HG02973 (cell line): Measurements from ENCODE around the gene RIN2.

Experiments used
- ATAC-seq: cut with Tn5 transposase; IDR thresholded peaks from one replicate; pipeline ENCODE4 v1.9.1; 2021; ENCODE audit warnings: moderate library complexity; ENCODE audit not compliant: unreplicated experiment

Gene RIN2

DNA sequence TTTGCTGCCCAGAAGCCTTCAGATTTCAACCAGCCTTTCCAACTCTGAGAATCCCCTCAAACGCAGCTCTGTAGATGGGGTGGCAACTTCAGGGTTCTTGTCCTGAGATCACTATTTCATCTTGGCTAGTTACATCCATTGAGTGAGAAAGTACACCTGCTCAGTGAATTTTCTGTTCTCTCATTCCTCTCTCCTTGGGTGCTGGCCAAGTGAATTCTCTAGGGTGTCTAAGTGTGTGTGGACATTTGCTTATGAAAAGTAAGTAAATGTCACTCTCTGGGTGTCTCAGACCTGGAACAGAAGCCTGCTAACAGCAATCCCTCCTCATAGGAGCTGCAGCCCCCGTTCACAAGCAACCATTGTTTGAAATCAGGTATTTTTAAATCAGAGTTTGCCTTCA lies 3.8 kb downstream of the RIN2 start:
- no peak for ATAC-seq

DNA sequence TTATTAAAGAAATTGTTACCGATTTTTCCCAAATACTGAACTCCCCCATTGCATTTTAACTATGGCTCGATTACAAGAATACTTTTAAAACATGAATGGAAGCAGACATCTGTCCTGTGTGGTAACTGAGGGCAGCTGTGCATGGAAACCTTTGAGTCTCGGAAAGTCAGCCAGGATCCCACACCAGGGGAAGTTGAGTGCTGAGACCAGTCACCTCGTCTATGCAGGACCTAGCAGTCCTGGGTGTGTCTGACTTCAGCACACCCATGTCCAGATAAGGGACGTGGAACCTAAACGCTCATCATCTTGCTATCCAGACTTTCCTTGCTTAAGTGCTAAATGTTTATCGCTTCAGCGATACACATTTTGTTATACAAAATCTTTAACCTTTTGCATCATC lies 6.1 kb downstream of the RIN2 start:
- no peak for ATAC-seq

DNA sequence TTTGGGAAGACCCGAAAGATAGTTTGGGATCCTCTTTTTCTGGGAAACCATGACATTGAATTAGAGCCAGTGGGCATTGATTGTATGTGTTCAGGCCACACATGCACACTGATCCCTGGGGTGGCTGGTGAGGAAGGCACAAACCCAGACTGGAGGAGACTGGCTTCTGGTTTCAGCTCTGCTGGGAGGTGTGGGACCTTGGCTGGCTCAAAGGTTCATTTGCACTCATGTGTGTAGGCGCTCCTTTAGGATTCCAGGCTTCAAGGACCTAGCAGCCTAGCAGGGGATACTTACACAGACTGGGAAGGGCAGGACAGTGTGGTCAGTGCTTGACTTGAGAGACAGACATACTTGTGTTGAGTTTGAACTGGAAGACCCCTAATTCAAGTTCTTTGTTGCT lies 7.2 kb downstream of the RIN2 start:
- ATAC-seq: no peak

DNA sequence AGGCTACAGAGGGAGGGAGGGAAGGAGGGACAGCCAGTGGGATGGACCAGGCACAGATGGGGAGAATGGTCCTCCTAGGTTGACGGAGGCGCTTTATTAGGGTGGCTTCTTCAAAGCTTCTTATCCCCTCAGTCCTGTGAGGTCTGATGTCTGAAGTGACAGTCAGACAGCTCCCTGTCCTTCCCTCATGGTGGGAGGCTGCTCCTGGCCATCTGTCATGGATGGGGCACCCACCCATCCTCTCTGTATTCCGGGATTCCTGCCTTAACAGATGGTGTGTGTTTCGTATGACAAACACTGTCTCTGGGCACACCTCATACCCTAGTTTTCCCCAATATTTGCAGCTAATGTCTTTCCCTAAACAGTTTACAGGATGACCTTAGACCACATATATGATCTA lies 7.9 kb downstream of the RIN2 start:
- ATAC-seq: no peak

DNA sequence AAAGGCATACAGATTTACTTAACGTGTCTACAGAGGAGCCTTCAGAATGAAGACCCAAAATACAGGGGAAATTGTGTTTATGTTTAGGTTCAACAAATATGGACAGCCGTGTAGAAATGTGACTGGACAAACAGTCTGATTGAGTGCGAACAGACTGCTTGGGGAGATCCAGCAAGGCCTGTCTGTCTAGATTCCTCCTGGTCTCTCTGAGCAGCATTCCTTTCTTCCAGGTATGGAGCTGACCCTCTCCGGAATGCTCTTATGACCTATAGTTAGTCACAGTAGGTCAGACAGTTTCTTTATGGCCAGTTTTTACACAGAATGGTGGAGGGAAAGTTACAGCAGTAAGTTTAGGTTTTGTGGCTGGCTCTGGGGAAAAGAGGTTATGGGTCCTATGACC lies 9.0 kb downstream of the RIN2 start:
- ATAC-seq: no peak

DNA sequence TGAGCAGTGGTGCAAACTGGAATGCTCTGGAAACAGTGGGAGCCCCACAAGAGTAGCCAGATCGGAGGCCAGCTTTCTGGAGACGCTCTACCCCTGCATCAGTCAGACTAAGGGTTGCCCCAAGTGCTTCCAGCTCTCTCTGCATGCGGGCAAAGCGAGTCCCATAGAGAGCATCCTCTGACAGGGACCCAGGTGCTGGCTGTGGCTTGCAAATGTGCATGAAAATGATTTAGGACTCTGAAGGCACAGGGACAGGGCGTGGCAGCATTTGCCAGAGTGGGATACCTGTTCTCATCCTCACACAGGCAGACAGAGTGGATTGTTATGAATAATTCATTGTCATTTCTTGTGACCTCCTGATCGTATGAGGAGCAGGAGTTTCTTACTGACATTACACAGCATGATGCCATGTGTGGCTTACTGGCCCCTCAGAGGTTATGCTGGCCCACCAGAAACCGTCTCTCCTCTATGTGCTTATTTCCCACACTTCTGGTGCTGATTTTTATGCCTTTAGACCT lies 10.3 kb downstream of the RIN2 start:
- ATAC-seq: no peak

DNA sequence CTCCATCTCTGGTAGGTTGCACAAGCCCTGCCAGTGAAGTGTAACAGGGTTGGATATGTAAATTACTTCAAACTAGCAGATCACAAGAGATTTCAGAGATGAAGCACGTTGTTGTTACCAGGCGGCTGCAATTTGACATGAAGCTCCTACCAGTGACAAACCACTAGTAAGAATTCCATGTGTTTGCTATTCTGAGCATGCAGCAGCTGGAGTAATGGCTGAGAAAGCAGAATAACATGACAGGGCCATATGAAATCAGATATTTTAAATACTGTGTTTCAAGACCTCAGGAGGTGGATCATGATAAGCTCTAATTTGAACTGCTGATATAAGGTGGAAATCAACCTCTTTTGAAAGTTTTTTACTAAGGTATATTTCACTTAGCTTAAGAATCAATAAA lies 11.4 kb downstream of the RIN2 start:
- no peak for ATAC-seq

DNA sequence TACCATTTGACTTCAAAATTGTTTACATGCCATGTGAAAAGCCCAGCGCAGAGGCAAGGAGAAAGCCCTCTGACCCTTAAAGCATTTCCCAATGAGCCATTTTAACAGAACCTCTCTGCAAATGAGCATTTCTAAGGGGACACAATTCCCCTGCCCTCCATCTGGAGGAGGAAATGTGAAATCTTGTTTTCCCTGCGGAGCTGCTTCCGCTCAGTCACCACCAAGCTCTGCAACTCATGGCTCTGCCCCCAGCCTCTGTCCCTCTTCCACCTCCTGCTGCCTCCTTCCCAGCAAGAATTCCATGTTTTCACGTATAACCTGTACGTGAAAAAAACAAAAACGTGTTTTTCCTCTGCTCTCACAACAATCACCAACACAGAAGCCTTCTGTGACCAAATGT lies 12.3 kb downstream of the RIN2 start:
- ATAC-seq: no peak

DNA sequence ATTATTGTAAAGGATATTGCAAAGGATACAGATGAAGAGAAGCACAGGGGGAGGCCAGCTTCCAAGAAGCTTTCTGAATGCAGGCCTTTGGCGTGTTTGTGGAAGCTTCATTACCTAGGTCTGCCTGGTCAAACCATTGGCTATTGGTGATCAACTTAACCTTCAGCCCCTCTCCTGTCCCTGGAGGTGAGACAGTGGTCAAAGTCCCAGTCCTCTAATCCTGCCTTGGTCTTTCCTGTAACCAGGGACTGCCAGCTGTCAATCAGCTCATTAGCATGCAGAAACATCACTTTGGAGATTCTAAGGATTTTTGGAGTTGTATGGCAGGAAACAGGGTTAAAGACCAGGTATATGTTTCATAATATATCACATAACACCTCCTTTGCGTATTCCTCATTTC lies 13.0 kb downstream of the RIN2 start:
- ATAC-seq: no peak

DNA sequence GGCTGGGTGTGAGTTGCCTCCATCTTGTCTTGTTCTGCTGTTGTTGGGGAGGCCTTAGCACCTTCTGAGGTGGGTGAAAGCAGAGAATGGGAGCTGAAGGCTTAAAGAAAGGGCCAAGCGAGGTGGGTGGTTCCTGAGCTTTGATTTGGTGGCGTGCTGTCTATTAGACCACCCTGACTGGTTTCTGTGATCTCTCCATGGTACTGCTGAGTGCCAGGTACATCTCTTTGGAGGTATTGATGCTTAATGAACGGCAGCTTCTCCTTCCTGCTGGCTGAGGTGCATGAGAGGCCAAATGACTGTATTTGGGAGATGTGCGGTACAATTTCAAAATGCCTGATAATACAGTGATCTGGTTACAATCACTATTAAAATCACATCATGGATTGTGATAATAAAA lies 15.4 kb downstream of the RIN2 start:
- no peak for ATAC-seq

DNA sequence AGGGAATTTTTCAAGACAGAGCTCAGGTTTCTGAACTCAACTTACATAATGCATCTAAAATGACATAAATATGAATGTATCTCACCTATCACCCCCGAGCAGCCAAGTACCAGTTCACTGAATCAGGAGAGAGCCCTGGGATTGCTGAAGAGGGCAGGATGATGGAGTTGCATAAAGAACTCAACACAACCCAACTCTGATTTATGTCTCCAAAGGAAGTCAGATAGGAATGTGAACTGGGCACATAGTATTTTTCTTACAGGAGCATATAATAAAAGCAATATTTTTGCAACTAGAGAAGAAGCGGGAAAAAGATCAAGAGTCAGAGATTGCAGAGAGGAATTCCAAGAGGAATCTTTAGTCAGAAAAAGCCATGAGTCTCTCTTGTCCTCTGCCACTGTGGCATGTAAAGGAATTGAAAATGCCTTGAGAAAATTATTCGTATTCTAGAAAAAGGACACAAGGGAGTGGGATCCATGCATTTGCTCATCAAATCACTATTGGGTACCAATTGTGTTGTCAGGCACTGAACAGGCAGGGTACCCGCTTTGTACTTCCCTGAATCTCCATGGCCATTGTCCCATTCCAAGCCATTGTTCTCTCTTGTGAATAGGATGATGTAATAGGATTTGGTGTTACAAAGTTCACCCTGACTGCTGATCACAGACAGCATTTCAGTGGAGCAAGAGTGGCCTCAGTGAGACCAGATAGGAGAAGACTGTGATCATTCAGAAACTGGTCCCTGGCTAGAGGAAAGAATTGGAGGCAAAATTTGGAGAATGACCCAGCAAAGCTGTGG lies 16.3 kb downstream of the RIN2 start:
- no peak for ATAC-seq

DNA sequence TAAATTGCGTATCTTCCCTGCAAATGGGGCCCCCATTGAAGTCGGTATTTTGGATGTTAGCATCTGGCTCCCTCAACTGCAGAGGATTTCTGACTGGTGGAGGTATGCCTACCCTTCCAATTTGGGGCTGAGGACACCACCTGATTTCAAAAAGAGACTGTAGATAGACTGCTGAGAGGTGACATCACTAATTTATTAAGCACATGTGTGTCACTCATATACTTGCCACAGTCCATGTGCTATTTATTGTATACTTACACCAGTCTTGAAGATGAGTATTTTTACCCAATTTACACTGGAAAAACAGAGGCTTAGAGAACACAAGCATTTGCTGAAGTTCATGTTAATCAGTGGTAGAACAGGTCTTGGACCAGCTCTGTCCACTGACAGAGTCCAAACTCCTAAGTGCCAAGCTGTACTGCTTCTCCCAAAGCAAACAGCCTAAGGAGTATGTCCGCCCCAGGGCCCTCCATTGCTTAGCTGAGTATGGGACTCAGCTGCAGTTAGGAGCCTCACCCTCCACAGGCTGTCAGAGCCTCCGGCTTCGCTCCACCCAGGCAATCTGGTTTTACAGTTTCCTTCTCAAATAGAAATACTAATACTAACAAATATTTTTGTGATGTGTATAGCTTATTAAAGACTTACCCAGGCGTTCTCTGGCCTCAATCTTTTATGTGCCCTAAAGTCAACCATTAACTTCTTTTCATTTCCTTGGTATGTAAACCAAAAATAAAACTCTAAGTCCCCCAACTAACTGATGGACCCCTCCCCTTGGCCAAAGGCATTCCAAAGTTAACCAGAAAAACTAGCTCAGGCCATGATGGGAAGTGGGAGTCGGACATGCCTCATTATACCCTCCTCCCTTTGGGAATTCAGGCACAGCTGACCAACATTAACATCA lies 17.5 kb downstream of the RIN2 start:
- no peak for ATAC-seq

DNA sequence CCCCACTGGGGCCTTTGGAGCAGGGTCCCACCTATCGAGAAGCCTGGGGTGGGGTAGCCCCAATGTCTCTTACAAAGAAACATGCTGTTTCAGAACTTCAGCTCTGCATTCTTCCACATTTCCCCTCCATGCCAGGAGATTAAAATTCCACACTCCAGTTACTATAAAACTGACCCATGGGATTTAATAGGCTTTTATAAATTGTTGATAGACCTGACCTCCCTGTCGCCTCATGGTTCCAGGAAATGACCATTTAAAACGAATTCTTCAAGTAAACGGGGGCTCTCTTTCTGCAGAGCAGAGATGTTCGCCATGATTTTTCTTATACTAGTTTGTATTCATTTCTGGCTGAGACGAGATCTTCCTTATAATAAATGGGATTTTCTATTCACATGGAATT lies 19.3 kb downstream of the RIN2 start:
- ATAC-seq: no peak

DNA sequence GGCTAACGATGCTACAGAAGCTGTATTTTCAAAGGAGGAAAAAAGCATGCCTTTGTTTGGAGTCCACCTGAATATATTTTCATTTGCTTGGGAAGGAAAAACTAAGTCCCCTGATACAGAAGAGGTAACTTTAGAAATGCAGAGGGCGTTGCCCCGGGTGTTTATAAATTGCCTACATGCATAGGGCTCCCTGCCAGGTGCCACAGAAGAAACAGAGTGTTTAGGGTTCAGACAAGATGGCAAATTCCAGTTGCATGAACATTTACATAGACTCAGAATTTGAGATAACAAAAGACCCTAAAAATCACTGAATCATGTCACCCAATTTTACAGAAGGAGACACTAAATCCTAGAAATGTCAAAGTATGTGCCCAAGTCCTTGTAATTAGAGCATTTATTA lies 19.9 kb downstream of the RIN2 start:
- ATAC-seq: no peak

DNA sequence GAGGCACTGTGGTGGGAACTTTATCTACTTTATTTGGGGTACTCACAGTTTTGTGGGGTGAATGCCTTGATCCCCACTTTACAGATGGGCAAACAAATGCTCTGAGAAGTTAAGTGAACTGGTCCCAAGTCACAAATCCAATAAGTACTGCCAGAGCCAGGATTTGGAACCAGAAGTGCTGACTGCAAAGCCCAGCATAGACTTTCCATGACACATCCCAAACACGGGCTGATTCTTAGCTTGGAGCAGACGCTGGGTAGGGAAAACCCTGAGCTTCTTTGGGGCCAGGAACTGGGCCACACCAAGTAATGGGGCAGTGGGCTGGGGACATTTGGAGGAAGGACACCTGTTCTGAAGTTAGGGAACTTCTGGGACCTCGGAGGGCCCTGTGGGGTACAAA lies 20.3 kb downstream of the RIN2 start:
- ATAC-seq: no peak

DNA sequence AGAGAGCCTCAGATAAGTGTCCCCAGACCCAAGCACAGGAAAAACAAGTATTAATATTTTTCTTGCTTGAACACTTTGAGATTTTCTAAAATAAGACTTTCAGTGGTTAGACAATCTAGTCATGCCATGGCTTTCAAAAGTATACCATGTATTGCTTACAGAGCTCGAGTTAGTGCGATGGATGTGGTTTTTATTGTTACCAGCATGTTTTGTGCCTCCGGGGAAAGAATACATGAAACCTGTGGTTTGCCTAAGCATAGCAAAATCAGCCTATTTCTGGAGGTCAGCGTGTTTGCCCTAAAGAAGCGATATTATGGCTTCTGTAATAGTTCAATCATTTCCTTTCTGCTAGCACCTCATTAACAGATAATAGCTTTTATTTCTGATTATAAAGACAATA lies 21.6 kb downstream of the RIN2 start:
- no peak for ATAC-seq

DNA sequence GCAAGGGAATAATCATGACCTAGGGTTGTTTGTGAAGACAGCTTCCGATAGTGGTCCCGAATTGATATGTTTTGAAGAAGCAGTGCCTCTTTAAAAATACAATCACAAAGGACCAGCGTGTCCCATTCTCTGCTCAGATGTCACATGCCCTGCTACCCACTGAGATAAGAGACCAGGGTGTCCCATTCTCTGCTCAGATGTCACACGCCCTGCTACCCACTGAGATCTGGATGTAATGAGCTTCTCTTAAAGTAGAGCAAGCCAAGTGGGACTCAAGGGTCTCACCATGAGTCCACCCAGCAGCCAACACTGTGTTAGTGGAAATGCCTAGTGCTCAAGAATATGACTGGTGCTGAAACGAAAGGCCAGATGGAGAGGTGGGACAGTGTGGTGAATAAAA lies 22.2 kb downstream of the RIN2 start:
- ATAC-seq: no peak

DNA sequence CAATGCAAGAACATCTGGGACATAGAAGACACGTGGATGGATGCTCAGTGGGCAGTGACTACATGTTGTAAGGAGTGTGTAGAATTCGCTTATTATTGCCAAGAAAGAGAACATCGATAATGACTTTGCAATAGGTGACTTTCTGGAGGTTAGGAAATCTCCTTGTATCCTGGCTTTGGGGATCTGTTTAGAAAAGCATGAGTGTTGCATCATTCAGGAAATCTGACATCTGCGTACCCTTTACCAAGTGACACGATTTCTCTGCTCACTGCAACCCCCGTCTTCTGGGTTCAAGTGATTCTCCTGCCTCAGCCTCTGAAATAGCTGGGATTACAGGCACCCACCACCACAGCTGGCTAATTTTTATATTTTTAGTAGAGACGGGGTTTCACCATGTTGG lies 23.2 kb downstream of the RIN2 start:
- ATAC-seq: no peak

DNA sequence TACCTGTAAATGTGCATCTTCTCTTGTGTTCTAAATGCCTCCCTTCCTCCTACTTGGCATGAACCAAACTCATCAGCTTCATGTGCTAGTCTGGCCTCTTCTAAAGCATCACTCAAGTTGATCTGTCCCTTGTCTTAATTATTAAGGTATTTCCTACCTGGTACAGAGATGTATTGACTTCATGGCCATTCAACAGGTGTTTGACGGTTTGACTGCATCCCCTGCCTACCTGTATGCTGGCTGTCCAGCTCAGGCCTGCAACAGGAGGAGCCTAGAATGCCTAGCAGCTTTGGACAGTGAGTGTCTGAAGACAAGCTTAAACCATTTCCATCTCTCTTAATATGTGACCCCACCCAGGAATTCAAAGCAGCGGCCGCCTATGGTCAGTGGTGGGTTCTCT lies 24.6 kb downstream of the RIN2 start:
- ATAC-seq: no peak

DNA sequence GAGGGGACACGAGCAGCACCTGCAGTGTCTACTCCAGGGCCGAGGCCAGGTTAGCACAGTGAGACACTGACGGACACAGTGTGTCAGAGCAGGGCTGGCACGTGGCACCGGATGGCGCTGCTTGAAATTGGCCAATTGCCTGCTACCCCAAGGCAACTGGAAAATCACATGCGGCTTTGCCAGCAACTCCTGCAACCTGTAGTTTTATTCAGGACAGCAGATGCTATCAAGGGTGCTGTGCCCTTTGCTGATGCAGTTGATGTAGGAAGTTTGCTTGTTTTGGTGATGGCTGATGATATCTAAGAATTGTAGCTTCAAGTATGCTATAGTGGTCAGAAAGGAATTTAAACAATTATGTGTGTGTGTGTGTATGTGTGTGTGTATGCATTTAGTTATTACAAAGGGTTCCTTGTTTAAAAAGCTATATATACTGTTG lies 25.9 kb downstream of the RIN2 start:
- no peak for ATAC-seq

DNA sequence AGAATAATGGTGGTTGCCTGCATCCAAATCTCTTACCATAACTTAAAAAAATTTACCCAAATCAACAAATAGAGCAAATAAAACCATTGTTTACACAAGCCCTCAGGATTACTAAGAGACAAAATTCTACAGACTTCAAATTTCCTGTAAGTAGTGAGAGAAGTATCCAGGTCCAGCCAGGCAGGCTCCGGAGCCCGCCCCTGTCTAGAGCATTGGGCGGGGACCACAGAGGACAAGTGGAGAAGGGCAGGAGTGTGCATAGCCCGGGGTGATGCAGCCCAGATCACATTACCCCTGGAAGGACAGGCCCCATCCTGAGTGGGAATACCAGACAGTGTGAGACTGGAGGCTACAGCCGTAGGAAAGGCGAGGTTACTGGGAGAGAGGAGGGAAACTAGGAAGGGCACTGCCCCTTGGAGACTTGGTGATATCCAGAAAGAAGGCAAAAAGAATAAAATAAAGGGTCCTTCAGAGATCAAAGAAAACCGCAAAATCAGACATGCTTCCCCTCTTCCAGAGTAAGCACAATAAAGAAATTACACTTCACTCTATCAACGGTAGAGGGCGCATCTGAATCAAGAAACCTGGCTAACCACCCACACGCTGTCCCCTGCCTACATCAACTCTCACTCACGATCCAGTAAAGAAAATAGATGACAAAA lies 26.6 kb downstream of the RIN2 start:
- ATAC-seq: no peak
